K562 (cell line): ENCODE results near the gene MCM5. TPM values are rescaled to one million over a fixed set of nuclear protein-coding genes. Genes with fewer than 3 reads are reported as not detected.

Experiments used
- ATAC-seq: fragments of 200-7000 bp; cut with Tn5 transposase; 3 replicates; pipeline ENCODE4 v1.9.1; 2020; ENCODE audit warnings: moderate library complexity
- BruUV-seq: library from RNA; stranded (reverse); fragments of 400-500 nt; replicated peaks from 2 replicates; lab custom pipeline; 2021; lab: Mats Ljungman, UMichigan
- CTCF ChIA-PET: fragments of 300-600 bp; formaldehyde crosslinking; extraction: SDS; loops from one replicate; lab custom pipeline; 2021; ENCODE audit warnings: low intra/inter-chr PET ratio; lab: Yijun Ruan, JAX
- POLR2A ChIA-PET: fragments of 300-600, 350-650 bp; sonication (Branson Sonifier 250); formaldehyde crosslinking; extraction: SDS; loops from one replicate; lab custom pipeline; 2021; ENCODE audit warnings: antibody characterized with exemption, inconsistent platforms; lab: Yijun Ruan, JAX
- DNase-seq, 4 experiments: peaks; one replicate each; pipeline versions ENCODE4 v3.0.0 to v3.0.0-alpha.2; 2011 to 2018; ENCODE audit warnings: low spot score in 3 of 4, mixed read lengths in 3 of 4; ENCODE audit errors: extremely low read depth in 1 of 4
- FAIRE-seq: peaks from 2 replicates; lab custom pipeline; 2011; peaks lifted over from hg19 to GRCh38; lab: Jason Lieb, UNC
- H2AFZ ChIP-seq: 2 replicates; pipeline ENCODE4 v1.6.0; 2011; ENCODE audit warnings: low read depth, low read length, control low read depth, inconsistent platforms
- H3K27ac ChIP-seq: fragments of 200-600 bp; 3 replicates; pipeline ENCODE4 v1.8.0; 2011; ENCODE audit warnings: low read depth, mild to moderate bottlenecking, control low read depth, inconsistent platforms, low read length, moderate library complexity, mixed read lengths; ENCODE audit errors: extremely low read depth
- H3K27me3 ChIP-seq, 2 experiments: fragments of 300-600 bp in 1 of 2; 2 replicates in 1 of 2; 3 replicates in 1 of 2; pipeline versions ENCODE4 v1.6.0 to v1.8.0; 2011; ENCODE audit warnings: inconsistent platforms in 2 of 2, low read length in 2 of 2, mild to moderate bottlenecking in 1 of 2, mixed read lengths in 1 of 2, moderate library complexity in 1 of 2; ENCODE audit not compliant: control insufficient read depth in 2 of 2, insufficient read depth in 2 of 2
- H3K36me3 ChIP-seq: fragments of 300-600 bp; 3 replicates; pipeline ENCODE4 v1.8.0; 2011; ENCODE audit warnings: mild to moderate bottlenecking, low read length, inconsistent platforms; ENCODE audit not compliant: control insufficient read depth, insufficient read depth
- H3K4me1 ChIP-seq, 2 experiments: fragments of 200-600 bp in 1 of 2; replicated peaks in 1 of 2; 2 replicates in 1 of 2; 3 replicates in 1 of 2; pipeline versions ENCODE4 v1.5.1 to v1.8.0; 2011; ENCODE audit warnings: inconsistent platforms in 2 of 2, low read length in 2 of 2, mild to moderate bottlenecking in 1 of 2, mixed read lengths in 1 of 2, moderate library complexity in 1 of 2; ENCODE audit not compliant: control insufficient read depth in 2 of 2, insufficient read depth in 2 of 2
- H3K4me2 ChIP-seq: 2 replicates; pipeline ENCODE4 v1.6.1; 2011; ENCODE audit warnings: low read length, control low read depth, inconsistent platforms, mixed read lengths; ENCODE audit not compliant: insufficient read depth
- H3K4me3 ChIP-seq: fragments of 200-600 bp; sonication (generic), shearing (Covaris generic); 2 replicates; pipeline ENCODE4 v1.5.1; 2016; ENCODE audit warnings: control low read depth, inconsistent platforms
- H3K79me2 ChIP-seq: fragments of 200-600 bp; 3 replicates; pipeline ENCODE4 v1.8.0; 2011; ENCODE audit warnings: low read length, inconsistent platforms; ENCODE audit not compliant: control insufficient read depth, insufficient read depth
- H3K9ac ChIP-seq, 2 experiments: 2 replicates each; pipeline versions ENCODE4 v1.6.0 to v1.6.1; 2011; ENCODE audit warnings: low read depth in 2 of 2, low read length in 2 of 2, control low read depth in 1 of 2, inconsistent platforms in 1 of 2, mild to moderate bottlenecking in 1 of 2, mixed read lengths in 1 of 2; ENCODE audit not compliant: insufficient read depth in 1 of 2
- H3K9me1 ChIP-seq: one replicate; pipeline ENCODE4 v1.6.0; 2011; ENCODE audit warnings: inconsistent platforms, mild to moderate bottlenecking, low read length, moderate library complexity; ENCODE audit not compliant: control insufficient read depth, insufficient read depth
- H3K9me3 ChIP-seq: replicated peaks from 2 replicates; pipeline ENCODE4 v1.5.1; 2011; ENCODE audit warnings: low read depth, low read length, inconsistent platforms; ENCODE audit not compliant: control insufficient read depth, insufficient read depth
- H4K20me1 ChIP-seq: replicated peaks from 2 replicates; pipeline ENCODE4 v1.6.1; 2011; ENCODE audit warnings: low read length, inconsistent platforms, mixed read lengths; ENCODE audit not compliant: control insufficient read depth, insufficient read depth
- GATAD2A ChIP-seq: fragments of 450-650 bp; IDR thresholded peaks from 2 replicates; pipeline ENCODE4 v1.6.1; 2017
- HNRNPL ChIP-seq: fragments of 200-400 bp; formaldehyde crosslinking; IDR thresholded peaks from 2 replicates; pipeline ENCODE4 v1.6.1; 2017; ENCODE audit warnings: low read depth, mild to moderate bottlenecking, low read length
- PURB ChIP-seq: sonication (generic); formaldehyde crosslinking; IDR thresholded peaks from 2 replicates; pipeline ENCODE4 v1.9.0; 2021; ENCODE audit warnings: low read depth, mild to moderate bottlenecking, missing genetic modification reagents
- SIRT6 ChIP-seq: IDR thresholded peaks from one replicate; pipeline ENCODE4 v1.6.1; 2012; ENCODE audit warnings: low read depth, mild to moderate bottlenecking, control low read depth, inconsistent platforms, low read length, moderate library complexity
- ZNF766 ChIP-seq: fragments of 200-800 bp; sonication (Bioruptor generic); conservative IDR thresholded peaks from 2 replicates; pipeline ENCODE4 v1.6.1; 2016; ENCODE audit warnings: missing genetic modification characterization, missing compliant biosample characterization
- ZSCAN32 ChIP-seq: fragments of 450-650 bp; formaldehyde crosslinking; IDR thresholded peaks from 2 replicates; pipeline ENCODE4 v1.4.0; 2020; ENCODE audit warnings: mild to moderate bottlenecking, moderate library complexity
- WGBS: fragments of 100-300 bp; shearing (Covaris generic); methylation state at CpG from one replicate; pipeline ENCODE4 v1.1.6; 2016; ENCODE audit warnings: low coverage, mixed read lengths; ENCODE audit not compliant: insufficient coverage; ENCODE audit errors: missing lambda C conversion rate; 5-methylcytosine and 5-hydroxymethylcytosine counted together
- in situ Hi-C: fragments of 300-500 bp; cut with MboI; formaldehyde crosslinking; loops from 4 replicates; pipeline ENCODE4 v1.15.0; 2018; ENCODE audit warnings: inconsistent platforms, mixed read lengths
- intact Hi-C: fragments of 100-400 bp; cut with micrococcal nuclease; formaldehyde crosslinking; loops from 2 replicates; pipeline ENCODE4 v1.14.2; 2022
- polyA plus RNA-seq, 8 experiments: library from polyadenylated mRNA; depleted of rRNA in 4 of 8; stranded (reverse) in 5 of 8; unstranded in 3 of 8; fragments of >200 nt; fragmentation: Nextera tagmentation in 2 of 8; fragmentation: Illumina TruSeq in 1 of 8; extraction: Ambion mirVana in 2 of 8; extraction: Trizol in 1 of 8; gene quantifications; 2 replicates each; pipeline versions ENCODE4 v1.2.1 to v1.2.3, GENCODE V29; 2011 to 2014; ENCODE audit warnings: inconsistent platforms in 1 of 8, missing spikeins in 1 of 8
- total RNA-seq, 7 experiments: library from RNA; depleted of rRNA in 6 of 7; stranded (reverse); fragments of >200 nt in 6 of 7; fragmentation: Illumina TruSeq in 2 of 7; extraction: Trizol in 2 of 7; gene quantifications; 2 replicates each; pipeline versions ENCODE4 v1.2.1 to v1.2.3, GENCODE V29; 2011 to 2021; ENCODE audit warnings: low replicate concordance in 1 of 7
- TF ChIP-seq, protein P1 (sequence below): sonication (generic); formaldehyde crosslinking; IDR thresholded peaks from 2 replicates; pipeline ENCODE4 v1.8.1; 2023; ENCODE audit warnings: mild to moderate bottlenecking, missing genetic modification reagents, moderate library complexity
- TF ChIP-seq, protein P2 (sequence below): IDR thresholded peaks from 2 replicates; pipeline ENCODE4 v1.6.1; 2014; ENCODE audit warnings: antibody characterized with exemption
- TF ChIP-seq, protein P3 (sequence below): fragments of 450-650 bp; IDR thresholded peaks from 2 replicates; pipeline ENCODE4 v1.6.1; 2016; ENCODE audit warnings: mild to moderate bottlenecking, moderate library complexity

Gene MCM5
- total and polyA plus RNA-seq, 9 of the 15 experiments (the other 6 are each of a cell fraction or from before 2014, with no cell fraction given), result 5.6 to 180 (median 66.1) TPM

DNA sequence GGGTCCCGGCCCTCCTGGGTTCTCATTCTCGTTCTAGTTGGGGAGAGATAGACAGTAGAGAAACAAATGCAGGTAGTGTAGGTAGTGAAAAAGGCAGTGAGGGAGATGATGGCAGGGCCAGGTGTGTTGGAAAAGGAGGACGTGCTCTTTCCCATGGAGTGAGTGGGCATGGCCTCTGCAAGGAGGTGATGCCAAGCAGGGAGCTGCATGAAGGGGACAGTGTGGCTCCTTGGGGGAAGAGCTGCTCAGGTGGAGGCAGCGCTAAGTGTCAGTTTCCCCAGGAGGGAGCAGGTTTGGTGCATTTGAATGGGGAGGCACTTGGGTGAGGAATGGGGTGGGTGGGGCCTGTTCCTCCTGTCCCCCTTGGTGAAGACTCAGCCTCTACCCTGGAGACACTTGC is 22.2 kb downstream of the MCM5 start:
- H3K36me3 ChIP-seq, result peaks cover 91% of the 10 kb centered on the region; the same call in 2 of the 3 replicates
- no peak overlapping the region for H2AFZ ChIP-seq
- H3K9me3 ChIP-seq, result no peaks in the 10 kb centered on the region
- DNase-seq (no peak), FAIRE-seq (no peak), ATAC-seq (no peak)
- ChIA-PET CTCF (interaction anchor here (0.6 kb wide), 1 partner anchor 59 kb away, joined by 3 read pairs; no protein-coding TSS in a partner anchor), POLR2A (interaction anchor here (1.1 to 5.8 kb wide), 3 partner anchors 12 to 19 kb away, joined by 3 to 26 read pairs (median 3); no protein-coding TSS in a partner anchor)
- no peaks in the 10 kb centered on the region for H3K79me2 ChIP-seq
- H4K20me1 ChIP-seq, result no peaks in the 10 kb centered on the region; the same call in 1 of the 2 replicates
- intact Hi-C loops (no loop called here), in situ Hi-C loops (no loop called here)
- H3K9me1 ChIP-seq, result no peaks in the 10 kb centered on the region
- H3K4me1 ChIP-seq, result peaks cover 0 to 3% of the 10 kb centered on the region in 2 experiments; a peak in 2 of 5 replicates
- no peak overlapping the region for H3K4me3 ChIP-seq
- H3K9ac ChIP-seq, result no peak overlapping the region
- H3K27ac ChIP-seq, result no peak overlapping the region
- H3K4me2 ChIP-seq, result no peak overlapping the region
- BruUV-seq, result no TSS peak
- H3K27me3 ChIP-seq, result no peaks in the 10 kb centered on the region
- WGBS, result 100% methylated on average over 3 of the region's 4 CpGs
- TF ChIP-seq PURB (CRISPR knock-in tag), result no peak
- no peak for TF ChIP-seq SIRT6
- TF ChIP-seq, protein P1, sequence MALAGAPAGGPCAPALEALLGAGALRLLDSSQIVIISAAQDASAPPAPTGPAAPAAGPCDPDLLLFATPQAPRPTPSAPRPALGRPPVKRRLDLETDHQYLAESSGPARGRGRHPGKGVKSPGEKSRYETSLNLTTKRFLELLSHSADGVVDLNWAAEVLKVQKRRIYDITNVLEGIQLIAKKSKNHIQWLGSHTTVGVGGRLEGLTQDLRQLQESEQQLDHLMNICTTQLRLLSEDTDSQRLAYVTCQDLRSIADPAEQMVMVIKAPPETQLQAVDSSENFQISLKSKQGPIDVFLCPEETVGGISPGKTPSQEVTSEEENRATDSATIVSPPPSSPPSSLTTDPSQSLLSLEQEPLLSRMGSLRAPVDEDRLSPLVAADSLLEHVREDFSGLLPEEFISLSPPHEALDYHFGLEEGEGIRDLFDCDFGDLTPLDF (CRISPR knock-in tag), result no peak
- TF ChIP-seq GATAD2A, result no peak
- TF ChIP-seq ZNF766 (CRISPR knock-in tag), result no peak
- TF ChIP-seq HNRNPL, result no peak
- no peak for TF ChIP-seq ZSCAN32 (CRISPR knock-in tag)
- TF ChIP-seq, protein P2, sequence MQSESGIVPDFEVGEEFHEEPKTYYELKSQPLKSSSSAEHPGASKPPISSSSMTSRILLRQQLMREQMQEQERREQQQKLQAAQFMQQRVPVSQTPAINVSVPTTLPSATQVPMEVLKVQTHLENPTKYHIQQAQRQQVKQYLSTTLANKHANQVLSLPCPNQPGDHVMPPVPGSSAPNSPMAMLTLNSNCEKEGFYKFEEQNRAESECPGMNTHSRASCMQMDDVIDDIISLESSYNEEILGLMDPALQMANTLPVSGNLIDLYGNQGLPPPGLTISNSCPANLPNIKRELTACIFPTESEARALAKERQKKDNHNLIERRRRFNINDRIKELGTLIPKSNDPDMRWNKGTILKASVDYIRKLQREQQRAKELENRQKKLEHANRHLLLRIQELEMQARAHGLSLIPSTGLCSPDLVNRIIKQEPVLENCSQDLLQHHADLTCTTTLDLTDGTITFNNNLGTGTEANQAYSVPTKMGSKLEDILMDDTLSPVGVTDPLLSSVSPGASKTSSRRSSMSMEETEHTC, result no peak
- TF ChIP-seq, protein P3, sequence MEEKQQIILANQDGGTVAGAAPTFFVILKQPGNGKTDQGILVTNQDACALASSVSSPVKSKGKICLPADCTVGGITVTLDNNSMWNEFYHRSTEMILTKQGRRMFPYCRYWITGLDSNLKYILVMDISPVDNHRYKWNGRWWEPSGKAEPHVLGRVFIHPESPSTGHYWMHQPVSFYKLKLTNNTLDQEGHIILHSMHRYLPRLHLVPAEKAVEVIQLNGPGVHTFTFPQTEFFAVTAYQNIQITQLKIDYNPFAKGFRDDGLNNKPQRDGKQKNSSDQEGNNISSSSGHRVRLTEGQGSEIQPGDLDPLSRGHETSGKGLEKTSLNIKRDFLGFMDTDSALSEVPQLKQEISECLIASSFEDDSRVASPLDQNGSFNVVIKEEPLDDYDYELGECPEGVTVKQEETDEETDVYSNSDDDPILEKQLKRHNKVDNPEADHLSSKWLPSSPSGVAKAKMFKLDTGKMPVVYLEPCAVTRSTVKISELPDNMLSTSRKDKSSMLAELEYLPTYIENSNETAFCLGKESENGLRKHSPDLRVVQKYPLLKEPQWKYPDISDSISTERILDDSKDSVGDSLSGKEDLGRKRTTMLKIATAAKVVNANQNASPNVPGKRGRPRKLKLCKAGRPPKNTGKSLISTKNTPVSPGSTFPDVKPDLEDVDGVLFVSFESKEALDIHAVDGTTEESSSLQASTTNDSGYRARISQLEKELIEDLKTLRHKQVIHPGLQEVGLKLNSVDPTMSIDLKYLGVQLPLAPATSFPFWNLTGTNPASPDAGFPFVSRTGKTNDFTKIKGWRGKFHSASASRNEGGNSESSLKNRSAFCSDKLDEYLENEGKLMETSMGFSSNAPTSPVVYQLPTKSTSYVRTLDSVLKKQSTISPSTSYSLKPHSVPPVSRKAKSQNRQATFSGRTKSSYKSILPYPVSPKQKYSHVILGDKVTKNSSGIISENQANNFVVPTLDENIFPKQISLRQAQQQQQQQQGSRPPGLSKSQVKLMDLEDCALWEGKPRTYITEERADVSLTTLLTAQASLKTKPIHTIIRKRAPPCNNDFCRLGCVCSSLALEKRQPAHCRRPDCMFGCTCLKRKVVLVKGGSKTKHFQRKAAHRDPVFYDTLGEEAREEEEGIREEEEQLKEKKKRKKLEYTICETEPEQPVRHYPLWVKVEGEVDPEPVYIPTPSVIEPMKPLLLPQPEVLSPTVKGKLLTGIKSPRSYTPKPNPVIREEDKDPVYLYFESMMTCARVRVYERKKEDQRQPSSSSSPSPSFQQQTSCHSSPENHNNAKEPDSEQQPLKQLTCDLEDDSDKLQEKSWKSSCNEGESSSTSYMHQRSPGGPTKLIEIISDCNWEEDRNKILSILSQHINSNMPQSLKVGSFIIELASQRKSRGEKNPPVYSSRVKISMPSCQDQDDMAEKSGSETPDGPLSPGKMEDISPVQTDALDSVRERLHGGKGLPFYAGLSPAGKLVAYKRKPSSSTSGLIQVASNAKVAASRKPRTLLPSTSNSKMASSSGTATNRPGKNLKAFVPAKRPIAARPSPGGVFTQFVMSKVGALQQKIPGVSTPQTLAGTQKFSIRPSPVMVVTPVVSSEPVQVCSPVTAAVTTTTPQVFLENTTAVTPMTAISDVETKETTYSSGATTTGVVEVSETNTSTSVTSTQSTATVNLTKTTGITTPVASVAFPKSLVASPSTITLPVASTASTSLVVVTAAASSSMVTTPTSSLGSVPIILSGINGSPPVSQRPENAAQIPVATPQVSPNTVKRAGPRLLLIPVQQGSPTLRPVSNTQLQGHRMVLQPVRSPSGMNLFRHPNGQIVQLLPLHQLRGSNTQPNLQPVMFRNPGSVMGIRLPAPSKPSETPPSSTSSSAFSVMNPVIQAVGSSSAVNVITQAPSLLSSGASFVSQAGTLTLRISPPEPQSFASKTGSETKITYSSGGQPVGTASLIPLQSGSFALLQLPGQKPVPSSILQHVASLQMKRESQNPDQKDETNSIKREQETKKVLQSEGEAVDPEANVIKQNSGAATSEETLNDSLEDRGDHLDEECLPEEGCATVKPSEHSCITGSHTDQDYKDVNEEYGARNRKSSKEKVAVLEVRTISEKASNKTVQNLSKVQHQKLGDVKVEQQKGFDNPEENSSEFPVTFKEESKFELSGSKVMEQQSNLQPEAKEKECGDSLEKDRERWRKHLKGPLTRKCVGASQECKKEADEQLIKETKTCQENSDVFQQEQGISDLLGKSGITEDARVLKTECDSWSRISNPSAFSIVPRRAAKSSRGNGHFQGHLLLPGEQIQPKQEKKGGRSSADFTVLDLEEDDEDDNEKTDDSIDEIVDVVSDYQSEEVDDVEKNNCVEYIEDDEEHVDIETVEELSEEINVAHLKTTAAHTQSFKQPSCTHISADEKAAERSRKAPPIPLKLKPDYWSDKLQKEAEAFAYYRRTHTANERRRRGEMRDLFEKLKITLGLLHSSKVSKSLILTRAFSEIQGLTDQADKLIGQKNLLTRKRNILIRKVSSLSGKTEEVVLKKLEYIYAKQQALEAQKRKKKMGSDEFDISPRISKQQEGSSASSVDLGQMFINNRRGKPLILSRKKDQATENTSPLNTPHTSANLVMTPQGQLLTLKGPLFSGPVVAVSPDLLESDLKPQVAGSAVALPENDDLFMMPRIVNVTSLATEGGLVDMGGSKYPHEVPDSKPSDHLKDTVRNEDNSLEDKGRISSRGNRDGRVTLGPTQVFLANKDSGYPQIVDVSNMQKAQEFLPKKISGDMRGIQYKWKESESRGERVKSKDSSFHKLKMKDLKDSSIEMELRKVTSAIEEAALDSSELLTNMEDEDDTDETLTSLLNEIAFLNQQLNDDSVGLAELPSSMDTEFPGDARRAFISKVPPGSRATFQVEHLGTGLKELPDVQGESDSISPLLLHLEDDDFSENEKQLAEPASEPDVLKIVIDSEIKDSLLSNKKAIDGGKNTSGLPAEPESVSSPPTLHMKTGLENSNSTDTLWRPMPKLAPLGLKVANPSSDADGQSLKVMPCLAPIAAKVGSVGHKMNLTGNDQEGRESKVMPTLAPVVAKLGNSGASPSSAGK, result no peak
